CD4-positive, alpha-beta memory T cell (primary cell): ENCODE results near the gene FA2H. TPM values are rescaled to one million over a fixed set of nuclear protein-coding genes. Genes with fewer than 3 reads are reported as not detected.
"Not testable (repeated sequence)": the region's sequence is repeated elsewhere in the genome, so short reads cannot be mapped to it uniquely, and the experiment has no call there.

Experiments
- CTCF ChIA-PET: fragments of 350-600 bp; sonication (Branson Sonifier 250); formaldehyde crosslinking; loops from one replicate; lab custom pipeline; 2021; ENCODE audit warnings: inconsistent platforms; ENCODE audit not compliant: partially characterized antibody; lab: Charles Lee
- POLR2A ChIA-PET: fragments of 350-600 bp; sonication (Branson Sonifier 250); formaldehyde crosslinking; loops from one replicate; lab custom pipeline; 2021; ENCODE audit not compliant: partially characterized antibody; lab: Charles Lee
- DNase-seq, 5 donors: peaks; one replicate each; pipeline versions ENCODE4 v3.0.0 to v3.0.0-alpha.2; 2020 to 2022; ENCODE audit warnings: mixed read lengths in 1 of 5
- H3K27ac ChIP-seq: one replicate; pipeline ENCODE4 v1.7.0; 2013; ENCODE audit warnings: low read depth, low read length
- H3K27me3 ChIP-seq: 2 replicates; pipeline ENCODE4 v1.7.0; 2013; ENCODE audit warnings: mild to moderate bottlenecking, low read length, moderate library complexity; ENCODE audit not compliant: insufficient read depth
- H3K36me3 ChIP-seq: 2 replicates; pipeline ENCODE4 v1.7.0; 2013; ENCODE audit warnings: mild to moderate bottlenecking, low read length, moderate library complexity; ENCODE audit not compliant: insufficient read depth
- H3K4me1 ChIP-seq: 2 replicates; pipeline ENCODE4 v1.7.0; 2013; ENCODE audit warnings: mild to moderate bottlenecking, low read length, moderate library complexity; ENCODE audit not compliant: insufficient read depth
- H3K4me3 ChIP-seq, 2 donors: one replicate each; pipeline ENCODE4 v1.7.0; 2013; ENCODE audit warnings: low read length in 2 of 2, mild to moderate bottlenecking in 1 of 2
- H3K9me3 ChIP-seq, 2 donors: one replicate each; pipeline ENCODE4 v1.7.0; 2013; ENCODE audit warnings: low read length in 2 of 2, control low read depth in 1 of 2; ENCODE audit not compliant: control insufficient read depth in 1 of 2
- H3K27ac Mint-ChIP-seq, 7 donors: one replicate each; pipeline ENCODE4 v1.8.0; 2020 to 2021; ENCODE audit warnings: mixed read lengths in 7 of 7, mild to moderate bottlenecking in 6 of 7, inconsistent platforms in 3 of 7, moderate library complexity in 3 of 7
- H3K27me3 Mint-ChIP-seq, 2 donors: one replicate each; pipeline ENCODE4 v1.8.0; 2020 to 2021; ENCODE audit warnings: mixed read lengths in 2 of 2
- H3K36me3 Mint-ChIP-seq, 2 donors: one replicate each; pipeline ENCODE4 v1.8.0; 2020 to 2021; ENCODE audit warnings: mixed read lengths in 2 of 2, inconsistent platforms in 1 of 2, mild to moderate bottlenecking in 1 of 2
- H3K4me1 Mint-ChIP-seq, 4 donors: one replicate each; pipeline ENCODE4 v1.8.0; 2020 to 2021; ENCODE audit warnings: mixed read lengths in 4 of 4, mild to moderate bottlenecking in 1 of 4
- H3K4me3 Mint-ChIP-seq, 8 donors: one replicate each; pipeline ENCODE4 v1.8.0; 2020 to 2021; ENCODE audit warnings: mixed read lengths in 8 of 8, mild to moderate bottlenecking in 7 of 8, moderate library complexity in 6 of 8, inconsistent platforms in 3 of 8
- H3K9me3 Mint-ChIP-seq, 8 donors: one replicate each; pipeline ENCODE4 v1.8.0; 2020 to 2021; ENCODE audit warnings: mixed read lengths in 8 of 8, mild to moderate bottlenecking in 5 of 8, inconsistent platforms in 3 of 8, moderate library complexity in 1 of 8
- intact Hi-C: fragments of 100-400 bp; cut with micrococcal nuclease; formaldehyde crosslinking; loops from one replicate; pipeline ENCODE4 v1.15.1; 2023
- polyA plus RNA-seq, 2 donors: library from polyadenylated mRNA; unstranded; fragments of 300-500 nt; fragmentation: Illumina TruSeq; gene quantifications; one replicate each; pipeline ENCODE4 v1.2.3, GENCODE V29; 2021
- total RNA-seq, 2 experiments: library from RNA; stranded (reverse); gene quantifications; one replicate each; pipeline ENCODE4 v1.2.3, GENCODE V29; 2021

Gene FA2H
- total and polyA plus RNA-seq, 4 experiments from 2014 or later = 0.17 to 0.21 TPM; not detected in 2

DNA sequence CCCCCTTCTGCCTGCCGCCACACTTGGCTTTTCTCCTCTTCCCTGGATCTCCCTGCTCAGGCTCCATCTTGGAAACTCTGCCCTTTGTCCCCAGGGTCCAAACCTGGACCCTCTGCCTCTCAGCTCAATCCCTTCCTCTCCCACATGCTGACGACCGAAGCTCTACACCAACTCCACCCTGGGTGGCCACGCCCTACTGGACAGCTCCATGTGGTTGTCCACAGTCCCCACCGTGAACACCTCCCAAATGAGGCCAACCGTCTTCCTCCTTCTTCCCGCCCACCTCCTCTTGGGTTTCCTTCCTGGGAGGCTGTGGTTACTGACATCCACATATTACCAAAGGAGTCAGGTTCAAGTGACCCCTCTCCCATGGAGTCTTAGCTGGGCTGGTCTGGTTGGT is 51.4 kb downstream of the FA2H start:
- POLR2A ChIA-PET = no interaction called here
- Histone ChIP-seq H3K4me1 (no peaks in the 10 kb centered on the region), H3K9me3 (no peaks in the 10 kb centered on the region), H3K27ac (no peak overlapping the region), H3K27me3 (no peaks in the 10 kb centered on the region), H3K4me3 (no peak overlapping the region), H3K36me3 (no peaks in the 10 kb centered on the region)
- Mint-ChIP-seq H3K4me3 (no peak overlapping the region), H3K27ac (no peak overlapping the region), H3K36me3 (peaks cover 2 to 6% of the 10 kb centered on the region in 2 donors), H3K4me1 (no peaks in the 10 kb centered on the region), H3K9me3 (peaks cover 0 to 12% (median 8%) of the 10 kb centered on the region in 8 donors), H3K27me3 (peaks cover 0 to 4% of the 10 kb centered on the region in 2 donors)
- intact Hi-C loops = no loop called here
- CTCF ChIA-PET = interaction anchor here (1.6 kb wide), 1 partner anchor 92 kb away, joined by 4 read pairs; no protein-coding TSS in a partner anchor
- DNase-seq = no peak

DNA sequence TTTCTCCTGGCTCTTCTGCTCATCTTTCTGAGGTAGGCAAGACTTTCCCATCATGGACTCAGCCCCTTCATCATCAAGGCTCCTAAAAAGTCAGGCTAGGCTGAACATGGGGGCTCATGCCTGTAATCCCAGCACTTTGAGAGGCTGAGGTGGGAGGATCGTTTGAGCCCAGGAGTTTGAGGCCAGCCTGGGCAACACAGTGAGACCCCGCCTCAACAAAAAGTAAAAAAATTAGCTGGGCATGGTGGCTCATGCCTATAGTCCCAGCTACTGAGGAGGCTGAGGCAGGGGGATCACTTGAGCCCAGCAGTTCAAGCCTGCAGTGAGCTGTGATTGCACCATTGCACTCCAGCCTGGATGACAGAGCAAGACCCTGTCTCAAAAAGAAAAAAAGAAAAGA is 52.5 kb downstream of the FA2H start:
- H3K27me3 ChIP-seq, H3K27me3 Mint-ChIP-seq, POLR2A ChIA-PET, DNase-seq, H3K36me3 ChIP-seq, H3K4me1 Mint-ChIP-seq, CTCF ChIA-PET, H3K36me3 Mint-ChIP-seq, H3K4me3 ChIP-seq, H3K27ac ChIP-seq, H3K27ac Mint-ChIP-seq, intact Hi-C loops, H3K9me3 Mint-ChIP-seq, H3K9me3 ChIP-seq, H3K4me1 ChIP-seq, H3K4me3 Mint-ChIP-seq: not testable (repeated sequence)

DNA sequence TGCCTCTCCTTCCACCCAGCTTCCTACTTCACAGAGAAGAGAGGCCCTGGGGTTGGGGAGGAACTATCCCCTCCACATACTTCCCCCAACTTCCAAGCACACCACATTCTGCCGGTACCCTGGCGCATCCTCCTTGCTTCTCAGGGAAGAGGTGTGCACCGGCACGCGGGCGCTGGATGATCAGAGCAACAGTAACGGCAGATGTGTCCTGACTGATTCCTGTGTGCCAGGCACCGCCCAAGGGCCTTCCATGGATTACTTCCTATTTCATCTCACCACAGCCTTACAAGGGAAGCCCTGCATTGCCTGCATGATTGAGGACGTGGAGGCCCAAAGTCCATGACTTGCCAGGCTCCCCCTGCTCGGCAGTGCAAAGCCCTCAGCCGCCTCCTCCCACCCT is 52.9 kb downstream of the FA2H start:
- H3K27me3 Mint-ChIP-seq = peaks cover 0 to 4% of the 10 kb centered on the region in 2 donors
- H3K36me3 ChIP-seq = no peaks in the 10 kb centered on the region
- H3K4me1 Mint-ChIP-seq = no peaks in the 10 kb centered on the region
- H3K4me3 Mint-ChIP-seq = no peak overlapping the region
- no peaks in the 10 kb centered on the region for H3K27me3 ChIP-seq
- DNase-seq = no peak
- H3K9me3 Mint-ChIP-seq = peaks cover 0 to 7% (median 3%) of the 10 kb centered on the region in 8 donors
- no peak overlapping the region for H3K27ac ChIP-seq
- no peaks in the 10 kb centered on the region for H3K4me1 ChIP-seq
- POLR2A ChIA-PET = no interaction called here
- H3K36me3 Mint-ChIP-seq = peaks cover 2 to 3% of the 10 kb centered on the region in 2 donors
- H3K4me3 ChIP-seq = no peak overlapping the region
- CTCF ChIA-PET = no interaction called here
- no peak overlapping the region for H3K27ac Mint-ChIP-seq
- intact Hi-C loops = no loop called here
- H3K9me3 ChIP-seq = no peaks in the 10 kb centered on the region

DNA sequence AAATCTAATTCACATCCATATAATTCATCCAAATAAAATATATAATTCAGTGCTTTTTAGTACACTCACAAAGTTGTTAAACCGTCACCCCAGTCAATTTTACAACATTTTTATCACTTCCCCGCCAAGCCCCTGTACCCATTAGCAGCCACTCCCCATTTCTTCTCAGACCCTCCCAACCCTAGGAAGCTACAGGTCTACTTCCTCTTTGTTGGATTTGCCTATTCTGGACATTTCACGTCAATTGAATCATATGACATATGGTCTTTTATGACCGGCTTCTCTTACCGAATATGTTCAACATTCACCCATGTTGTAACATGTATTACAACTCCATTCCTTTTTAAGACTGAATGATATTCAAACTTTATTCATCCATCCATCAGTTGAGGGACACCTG is 54.0 kb downstream of the FA2H start:
- Histone ChIP-seq H3K27ac (no peak overlapping the region), H3K27me3 (no peaks in the 10 kb centered on the region), H3K4me1 (no peaks in the 10 kb centered on the region), H3K4me3 (no peak overlapping the region), H3K9me3 (no peaks in the 10 kb centered on the region), H3K36me3 (no peaks in the 10 kb centered on the region)
- POLR2A ChIA-PET = no interaction called here
- H3K4me3 Mint-ChIP-seq = no peak overlapping the region
- H3K4me1 Mint-ChIP-seq = no peaks in the 10 kb centered on the region
- intact Hi-C loops = no loop called here
- no peaks in the 10 kb centered on the region for H3K36me3 Mint-ChIP-seq
- no peak for DNase-seq
- H3K27me3 Mint-ChIP-seq = peaks cover 0 to 4% of the 10 kb centered on the region in 2 donors
- CTCF ChIA-PET = interaction anchor here (0.8 kb wide), 1 partner anchor 10 kb away, joined by 3 read pairs; no protein-coding TSS in a partner anchor
- no peaks in the 10 kb centered on the region for H3K9me3 Mint-ChIP-seq
- no peak overlapping the region for H3K27ac Mint-ChIP-seq

DNA sequence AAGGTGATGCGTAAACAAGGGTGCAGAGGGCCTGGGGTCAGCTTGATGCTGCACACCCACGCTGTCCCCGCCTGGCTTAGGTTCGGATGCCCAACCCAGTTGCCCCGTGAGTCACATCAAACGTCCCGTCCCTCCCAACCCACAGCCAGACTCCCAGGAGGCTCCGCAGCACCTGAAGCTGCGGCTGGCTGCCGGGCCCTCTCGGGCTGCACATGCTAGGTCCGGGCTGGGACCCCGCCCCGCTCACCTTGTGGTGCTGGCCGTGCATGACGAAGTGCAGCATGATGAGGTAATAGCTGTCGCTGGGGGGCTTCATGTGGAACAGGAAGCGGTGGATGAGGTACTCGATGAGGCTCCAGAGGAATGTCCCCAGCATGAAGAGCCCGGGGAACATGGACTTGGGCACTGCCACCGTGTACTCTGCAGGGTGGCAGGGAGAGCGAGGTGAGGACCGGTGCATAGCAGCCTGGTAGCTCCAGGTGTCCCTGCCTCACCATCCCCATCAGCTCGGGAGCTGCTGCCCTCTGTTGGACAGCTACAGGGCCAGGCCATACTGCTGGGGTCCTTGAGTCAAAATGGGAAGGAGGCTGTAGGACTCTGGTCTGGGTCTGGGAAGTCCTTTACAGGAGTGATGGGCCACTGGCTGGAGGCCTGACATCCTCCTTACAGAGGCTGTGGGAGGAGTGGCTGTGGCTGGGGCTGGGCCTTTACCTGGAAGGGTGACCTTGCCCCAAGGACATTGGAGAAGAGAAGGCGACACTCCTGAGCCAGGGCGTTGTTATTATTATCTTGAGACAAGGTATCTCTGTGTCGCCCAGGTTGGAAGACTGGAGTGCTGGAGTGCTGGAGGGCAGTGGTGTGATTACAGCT is 55.6 kb downstream of the FA2H start:
- DNase-seq = no peak
- no peaks in the 10 kb centered on the region for H3K36me3 ChIP-seq
- H3K4me3 ChIP-seq = no peak overlapping the region
- POLR2A ChIA-PET = no interaction called here
- Mint-ChIP-seq H3K27ac (no peak overlapping the region), H3K4me3 (no peak overlapping the region), H3K27me3 (no peaks in the 10 kb centered on the region), H3K36me3 (no peaks in the 10 kb centered on the region), H3K4me1 (no peaks in the 10 kb centered on the region), H3K9me3 (no peaks in the 10 kb centered on the region)
- no peaks in the 10 kb centered on the region for H3K27me3 ChIP-seq
- intact Hi-C loops = no loop called here
- no peaks in the 10 kb centered on the region for H3K4me1 ChIP-seq
- no peak overlapping the region for H3K27ac ChIP-seq
- no peaks in the 10 kb centered on the region for H3K9me3 ChIP-seq
- CTCF ChIA-PET = no interaction called here

DNA sequence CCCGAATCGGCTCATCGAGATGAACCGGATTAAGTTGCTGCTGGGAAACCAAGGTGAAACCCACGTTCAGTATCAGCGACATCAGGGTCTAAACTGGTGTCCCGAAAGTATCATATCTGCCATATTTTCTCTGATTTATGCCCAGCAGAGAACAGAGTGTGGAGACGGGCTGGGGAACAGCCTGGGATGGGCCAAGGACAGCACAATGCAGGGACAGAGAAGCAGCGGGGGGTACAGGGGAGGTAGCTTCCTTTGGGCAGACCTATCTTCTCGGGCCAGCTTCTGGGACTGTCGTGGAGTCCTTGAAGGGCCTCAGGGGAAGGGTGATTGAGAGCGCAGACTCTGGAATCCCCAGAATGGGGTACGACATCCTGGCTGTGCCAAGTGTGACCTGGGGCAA is 56.5 kb downstream of the FA2H start:
- Mint-ChIP-seq H3K4me1 (no peaks in the 10 kb centered on the region), H3K4me3 (no peak overlapping the region), H3K9me3 (no peaks in the 10 kb centered on the region), H3K36me3 (no peaks in the 10 kb centered on the region), H3K27ac (no peak overlapping the region), H3K27me3 (no peaks in the 10 kb centered on the region)
- H3K36me3 ChIP-seq = no peaks in the 10 kb centered on the region
- intact Hi-C loops = no loop called here
- POLR2A ChIA-PET = no interaction called here
- H3K27me3 ChIP-seq = no peaks in the 10 kb centered on the region
- H3K9me3 ChIP-seq = no peaks in the 10 kb centered on the region
- H3K27ac ChIP-seq = no peak overlapping the region
- CTCF ChIA-PET = interaction anchor here (1.1 kb wide), 1 partner anchor 8 kb away, joined by 4 read pairs; no protein-coding TSS in a partner anchor
- H3K4me3 ChIP-seq = no peak overlapping the region
- no peak for DNase-seq
- H3K4me1 ChIP-seq = no peaks in the 10 kb centered on the region

DNA sequence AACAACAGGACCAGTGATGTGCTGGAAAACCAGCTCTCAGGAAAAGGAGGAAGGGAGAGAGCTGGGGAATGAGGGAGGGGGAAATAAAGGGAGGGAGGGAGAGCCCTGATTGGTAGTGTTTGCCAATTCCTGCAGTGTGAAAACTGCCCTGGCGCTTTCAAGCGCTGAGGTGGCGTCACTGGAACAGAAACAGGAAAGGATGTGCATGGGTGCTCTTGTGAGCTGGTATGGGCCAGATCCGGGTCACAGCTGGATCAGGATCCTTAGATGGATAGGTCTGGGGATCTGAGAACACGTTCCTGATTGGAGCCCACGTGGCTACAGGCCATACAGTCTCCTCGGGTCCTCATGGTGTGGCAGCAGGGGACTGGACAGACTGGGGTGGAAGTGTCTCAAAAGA is 57.3 kb downstream of the FA2H start:
- Mint-ChIP-seq H3K27ac (no peak overlapping the region), H3K4me1 (no peaks in the 10 kb centered on the region), H3K27me3 (no peaks in the 10 kb centered on the region), H3K9me3 (no peaks in the 10 kb centered on the region), H3K36me3 (no peaks in the 10 kb centered on the region), H3K4me3 (no peak overlapping the region)
- no peak overlapping the region for H3K27ac ChIP-seq
- intact Hi-C loops = no loop called here
- no peaks in the 10 kb centered on the region for H3K9me3 ChIP-seq
- no peaks in the 10 kb centered on the region for H3K4me1 ChIP-seq
- DNase-seq = no peak
- H3K4me3 ChIP-seq = no peak overlapping the region
- CTCF ChIA-PET = interaction anchor here (1.1 kb wide), 1 partner anchor 9 kb away, joined by 4 read pairs; no protein-coding TSS in a partner anchor
- no peaks in the 10 kb centered on the region for H3K27me3 ChIP-seq
- no peaks in the 10 kb centered on the region for H3K36me3 ChIP-seq
- POLR2A ChIA-PET = no interaction called here
